Kidney tubule cell (primary cell): Measurements from ENCODE around the gene SGSH.
"Not testable (repeated sequence)": the region's sequence is repeated elsewhere in the genome, so short reads cannot be mapped to it uniquely, and the experiment has no call there.

Experiments used
- DNase-seq: peaks from one replicate; pipeline ENCODE4 v3.0.0-alpha.2; 2018; ENCODE audit warnings: low spot score

The SGSH gene

GRCh38 chr17:80220054-80220735, at the start of gene SGSH, which contains the start of gene SLC26A11:
TSS of gene SGSH (minus strand) at chr17:80220333. CDS start at chr17:80220313, 20 bp downstream.
TSS of gene SLC26A11 (plus strand) at chr17:80220427. CDS start at chr17:80221561, 1,134 bp downstream.
- peak; percentile 61 for DNase-seq

- DNase-seq, result no peak
Measured at GRCh38 chr17:80269405-80269807, 49.3 kb upstream of the SGSH start.

GRCh38 chr17:80268427-80268826, 48.3 kb upstream of the SGSH start:
- DNase-seq, result no peak

GRCh38 chr17:80267391-80267790, 47.3 kb upstream of the SGSH start:
- DNase-seq, result no peak

GRCh38 chr17:80265205-80266068, 45.3 kb upstream of the SGSH start:
- no peak for DNase-seq

- DNase-seq, result no peak
Measured at GRCh38 chr17:80264205-80265075, 44.3 kb upstream of the SGSH start.

- DNase-seq, result peak; percentile 97
Measured at GRCh38 chr17:80263253-80264204, 43.4 kb upstream of the SGSH start.

GRCh38 chr17:80262775-80263244, 42.7 kb upstream of the SGSH start:
- no peak for DNase-seq

- no peak for DNase-seq
Measured at GRCh38 chr17:80262291-80262690, 42.2 kb upstream of the SGSH start.

GRCh38 chr17:80261895-80262279, 41.8 kb upstream of the SGSH start:
- DNase-seq, result no peak

GRCh38 chr17:80261159-80261894, 41.2 kb upstream of the SGSH start:
- peak; percentile 71 for DNase-seq

GRCh38 chr17:80260791-80261158, 40.6 kb upstream of the SGSH start, which contains the start of gene RNF213:
TSS of gene RNF213 (plus strand) at chr17:80260852. CDS start at chr17:80263682, 2,830 bp downstream.
- peak; percentile 54 for DNase-seq

GRCh38 chr17:80260069-80260535, 40.0 kb upstream of the SGSH start:
- DNase-seq, result peak; percentile 86

- peak; percentile 39 for DNase-seq
Measured at GRCh38 chr17:80259457-80260068, 39.4 kb upstream of the SGSH start.

- DNase-seq, result not testable (repeated sequence)
Measured at GRCh38 chr17:80258296-80258695, 38.2 kb upstream of the SGSH start.

- no peak for DNase-seq
Measured at GRCh38 chr17:80257716-80258213, 37.6 kb upstream of the SGSH start.

- DNase-seq, result no peak
Measured at GRCh38 chr17:80256034-80256350, 35.9 kb upstream of the SGSH start.

GRCh38 chr17:80254396-80255251, 34.5 kb upstream of the SGSH start:
- DNase-seq, result peak; percentile 100
